DOHH2 (cell line): Measurements from ENCODE around the gene ATP6V0A4.

Experiments
- H3F3A ChIP-seq: fragments of 200-600 bp; sonication (generic), shearing (Covaris generic); 2 replicates; pipeline ENCODE4 v1.6.0; 2016; ENCODE audit warnings: antibody characterized with exemption, mild to moderate bottlenecking; ENCODE audit not compliant: control insufficient read depth, insufficient read depth
- H3K27ac ChIP-seq: fragments of 200-600 bp; sonication (generic); 2 replicates; pipeline ENCODE4 v1.5.1; 2014; ENCODE audit warnings: low read depth, mild to moderate bottlenecking, low read length, moderate library complexity
- H3K27me3 ChIP-seq: fragments of 200-600 bp; sonication (generic); 2 replicates; pipeline ENCODE4 v1.6.1; 2014; ENCODE audit warnings: mild to moderate bottlenecking, low read length, mixed read lengths; ENCODE audit not compliant: control insufficient read depth
- H3K36me3 ChIP-seq: fragments of 200-600 bp; sonication (generic); 2 replicates; pipeline ENCODE4 v1.6.1; 2014; ENCODE audit warnings: mild to moderate bottlenecking, low read length, moderate library complexity, mixed read lengths; ENCODE audit not compliant: control insufficient read depth
- H3K4me1 ChIP-seq: fragments of 200-600 bp; sonication (generic); 2 replicates; pipeline ENCODE4 v1.6.1; 2014; ENCODE audit warnings: mild to moderate bottlenecking, low read length, mixed read lengths; ENCODE audit not compliant: control insufficient read depth
- H3K4me2 ChIP-seq: fragments of 200-600 bp; sonication (generic); 2 replicates; pipeline ENCODE4 v1.6.0; 2014; ENCODE audit warnings: mild to moderate bottlenecking, low read length, moderate library complexity
- H3K4me3 ChIP-seq: fragments of 200-600 bp; sonication (generic); 2 replicates; pipeline ENCODE4 v1.5.1; 2014; ENCODE audit warnings: mild to moderate bottlenecking, low read length, mixed read lengths
- H3K79me2 ChIP-seq: fragments of 200-600 bp; sonication (generic); 2 replicates; pipeline ENCODE4 v1.6.1; 2014; ENCODE audit warnings: mild to moderate bottlenecking, low read length, mixed read lengths; ENCODE audit not compliant: control insufficient read depth
- H3K9me2 ChIP-seq: fragments of 200-600 bp; sonication (generic); replicated peaks from 2 replicates; pipeline ENCODE4 v1.6.1; 2014; ENCODE audit warnings: mild to moderate bottlenecking, low read length, mixed read lengths; ENCODE audit not compliant: control insufficient read depth
- H3K9me3 ChIP-seq: fragments of 200-600 bp; sonication (generic); 2 replicates; pipeline ENCODE4 v1.6.1; 2014; ENCODE audit warnings: antibody characterized with exemption, low read length, mixed read lengths; ENCODE audit not compliant: control insufficient read depth, insufficient read depth
- H4K20me1 ChIP-seq: fragments of 200-600 bp; sonication (generic); 2 replicates; pipeline ENCODE4 v1.6.0; 2014; ENCODE audit warnings: low read depth, mild to moderate bottlenecking, antibody characterized with exemption, low read length, moderate library complexity; ENCODE audit not compliant: control insufficient read depth, insufficient read depth
- CTCF ChIP-seq: fragments of 200-600 bp; sonication (generic); IDR thresholded peaks from one replicate; pipeline ENCODE4 v1.5.1; 2014; ENCODE audit warnings: antibody characterized with exemption, mild to moderate bottlenecking, low read depth, low read length; ENCODE audit not compliant: poor library complexity, severe bottlenecking
- EZH2phosphoT487 ChIP-seq: fragments of 200-600 bp; sonication (generic); IDR thresholded peaks from 2 replicates; pipeline ENCODE4 v1.6.1; 2017; ENCODE audit warnings: borderline replicate concordance, mild to moderate bottlenecking, antibody characterized with exemption, low read length, moderate library complexity, mixed read lengths

The ATP6V0A4 gene

GRCh38 chr7:138821912-138822311 lies 23.9 kb upstream of the ATP6V0A4 start:
- Histone ChIP-seq H3K4me1 (no peaks in the 10 kb centered on the region), H3K27ac (no peak overlapping the region), H3F3A (no peaks in the 10 kb centered on the region), H3K4me3 (no peak overlapping the region), H3K9me3 (no peaks in the 10 kb centered on the region), H3K4me2 (no peak overlapping the region), H3K27me3 (no peaks in the 10 kb centered on the region), H3K9me2 (no peaks in the 10 kb centered on the region), H3K79me2 (no peaks in the 10 kb centered on the region), H3K36me3 (no peaks in the 10 kb centered on the region), H4K20me1 (no peaks in the 10 kb centered on the region)
- TF ChIP-seq CTCF (no peak), EZH2phosphoT487 (no peak)

GRCh38 chr7:138819625-138820024 lies 21.6 kb upstream of the ATP6V0A4 start:
- H3K27ac ChIP-seq: no peak overlapping the region
- no peaks in the 10 kb centered on the region for H3K4me1 ChIP-seq
- no peaks in the 10 kb centered on the region for H3K36me3 ChIP-seq
- H3K4me2 ChIP-seq: no peak overlapping the region
- H3F3A ChIP-seq: no peaks in the 10 kb centered on the region
- TF ChIP-seq EZH2phosphoT487 (no peak), CTCF (no peak)
- no peaks in the 10 kb centered on the region for H4K20me1 ChIP-seq
- H3K27me3 ChIP-seq: no peaks in the 10 kb centered on the region
- H3K9me3 ChIP-seq: no peaks in the 10 kb centered on the region
- H3K4me3 ChIP-seq: no peak overlapping the region
- no peaks in the 10 kb centered on the region for H3K9me2 ChIP-seq
- H3K79me2 ChIP-seq: no peaks in the 10 kb centered on the region

GRCh38 chr7:138816650-138817049 lies 18.7 kb upstream of the ATP6V0A4 start:
- H3K36me3 ChIP-seq: no peaks in the 10 kb centered on the region
- H3K27me3 ChIP-seq: no peaks in the 10 kb centered on the region
- H3K79me2 ChIP-seq: no peaks in the 10 kb centered on the region
- H3K4me2 ChIP-seq: no peak overlapping the region
- no peaks in the 10 kb centered on the region for H3F3A ChIP-seq
- no peaks in the 10 kb centered on the region for H4K20me1 ChIP-seq
- no peak overlapping the region for H3K4me3 ChIP-seq
- TF ChIP-seq CTCF (no peak), EZH2phosphoT487 (no peak)
- H3K9me3 ChIP-seq: no peaks in the 10 kb centered on the region
- no peaks in the 10 kb centered on the region for H3K4me1 ChIP-seq
- no peak overlapping the region for H3K27ac ChIP-seq
- H3K9me2 ChIP-seq: no peaks in the 10 kb centered on the region
